Panc1 (cell line): ENCODE measurements around the gene METTL5.

Experiments used
- CTCF ChIP-seq: fragments of 450-650 bp; IDR thresholded peaks from 2 replicates; pipeline ENCODE4 v1.5.1; 2017; ENCODE audit warnings: mild to moderate bottlenecking
- POLR2AphosphoS5 ChIP-seq: IDR thresholded peaks from 2 replicates; pipeline ENCODE4 v1.6.1; 2012; ENCODE audit warnings: mild to moderate bottlenecking, low read depth, low read length, moderate library complexity
- REST ChIP-seq, 2 experiments: IDR thresholded peaks; 2 replicates each; pipeline ENCODE4 v1.6.1; 2011 to 2012; ENCODE audit warnings: low read depth in 2 of 2, control low read depth in 1 of 2, low read length in 1 of 2, mild to moderate bottlenecking in 1 of 2, moderate library complexity in 1 of 2; ENCODE audit not compliant: insufficient read depth in 1 of 2

GRCh38 chr2:169838743-169839489 lies 14.2 kb upstream of the METTL5 start:
- TF ChIP-seq CTCF (no peak), POLR2AphosphoS5 (no peak), REST (IDR thresholded peaks at IDR 0.05; ENCODE audit: insufficient read depth in 1 of 2, low read depth in 2 of 2, low read length in 1 of 2) (no peak)
